Right lung (tissue), 5 donors: ENCODE measurements around the gene AGTPBP1. TPM values are rescaled to one million over a fixed set of nuclear protein-coding genes. Genes with fewer than 3 reads are reported as not detected.
"Not testable (repeated sequence)": the region's sequence is repeated elsewhere in the genome, so short reads cannot be mapped to it uniquely, and the experiment has no call there.

Experiments
- DNase-seq, 2 donors: peaks; one replicate each; pipeline ENCODE4 v3.0.0-alpha.2; 2013
- polyA plus RNA-seq, 5 donors: library from polyadenylated mRNA; unstranded; fragments of 120-200 nt; gene quantifications; one replicate each; pipeline versions ENCODE4 v1.2.1 to v1.2.3, GENCODE V29; 2013; ENCODE audit warnings: inconsistent platforms in 1 of 5, low replicate concordance in 1 of 5; ENCODE audit not compliant: insufficient read length in 5 of 5, insufficient read depth in 1 of 5

AGTPBP1 gene
- polyA plus RNA-seq, 5 donors: 17.1 to 34.1 (median 27.9) TPM

- DNase-seq: no peak
Measured at GRCh38 chr9:85645909-85646627, 95.7 kb downstream of the AGTPBP1 start.

- DNase-seq: no peak
Measured at GRCh38 chr9:85640425-85640824, 101.3 kb downstream of the AGTPBP1 start.

GRCh38 chr9:85639675-85640186, 102.0 kb downstream of the AGTPBP1 start:
- DNase-seq: no peak

GRCh38 chr9:85631809-85632208, 109.9 kb downstream of the AGTPBP1 start:
- no peak for DNase-seq

GRCh38 chr9:85630676-85631075, 111.1 kb downstream of the AGTPBP1 start:
- no peak for DNase-seq

GRCh38 chr9:85617141-85617670, 124.5 kb downstream of the AGTPBP1 start:
- peak; percentile 28 to 37 for DNase-seq

GRCh38 chr9:85615792-85616191, 126.0 kb downstream of the AGTPBP1 start:
- DNase-seq: no peak

GRCh38 chr9:85610074-85610860, 131.5 kb downstream of the AGTPBP1 start:
- DNase-seq: peak; percentile 54 to 68

GRCh38 chr9:85605905-85606304, 135.8 kb downstream of the AGTPBP1 start:
- no peak for DNase-seq

- no peak for DNase-seq
Measured at GRCh38 chr9:85603936-85604335, 137.8 kb downstream of the AGTPBP1 start.

- DNase-seq: no peak
Measured at GRCh38 chr9:85602742-85603141, 139.0 kb downstream of the AGTPBP1 start.

GRCh38 chr9:85600675-85601263, 141.0 kb downstream of the AGTPBP1 start:
- no peak for DNase-seq

GRCh38 chr9:85599540-85600105, 142.1 kb downstream of the AGTPBP1 start:
- DNase-seq: no peak

- no peak for DNase-seq
Measured at GRCh38 chr9:85594316-85594715, 147.4 kb downstream of the AGTPBP1 start.

GRCh38 chr9:85586684-85587083, 155.1 kb downstream of the AGTPBP1 start:
- no peak for DNase-seq

- no peak for DNase-seq
Measured at GRCh38 chr9:85577353-85577952, 164.3 kb downstream of the AGTPBP1 start.

- DNase-seq: no peak
Measured at GRCh38 chr9:85575868-85576267, 165.9 kb downstream of the AGTPBP1 start.

- not testable (repeated sequence) for DNase-seq
Measured at GRCh38 chr9:85573546-85573945, 168.2 kb downstream of the AGTPBP1 start.

- not testable (repeated sequence) for DNase-seq
Measured at GRCh38 chr9:85572917-85573316, 168.8 kb downstream of the AGTPBP1 start.

- DNase-seq: no peak
Measured at GRCh38 chr9:85569988-85570387, 171.8 kb downstream of the AGTPBP1 start.

GRCh38 chr9:85559526-85559925, 182.2 kb downstream of the AGTPBP1 start:
- no peak for DNase-seq
